ENCODE measurements around the gene CHST2. TPM values are rescaled to one million over a fixed set of nuclear protein-coding genes. Genes with fewer than 3 reads are reported as not detected.
"Not testable (repeated sequence)": the region's sequence is repeated elsewhere in the genome, so short reads cannot be mapped to it uniquely, and the experiment has no call there.

CHST2 gene
- total RNA-seq, 3 donors from 2014 or later = 1.1 to 3.2 (median 1.5) TPM

DNA sequence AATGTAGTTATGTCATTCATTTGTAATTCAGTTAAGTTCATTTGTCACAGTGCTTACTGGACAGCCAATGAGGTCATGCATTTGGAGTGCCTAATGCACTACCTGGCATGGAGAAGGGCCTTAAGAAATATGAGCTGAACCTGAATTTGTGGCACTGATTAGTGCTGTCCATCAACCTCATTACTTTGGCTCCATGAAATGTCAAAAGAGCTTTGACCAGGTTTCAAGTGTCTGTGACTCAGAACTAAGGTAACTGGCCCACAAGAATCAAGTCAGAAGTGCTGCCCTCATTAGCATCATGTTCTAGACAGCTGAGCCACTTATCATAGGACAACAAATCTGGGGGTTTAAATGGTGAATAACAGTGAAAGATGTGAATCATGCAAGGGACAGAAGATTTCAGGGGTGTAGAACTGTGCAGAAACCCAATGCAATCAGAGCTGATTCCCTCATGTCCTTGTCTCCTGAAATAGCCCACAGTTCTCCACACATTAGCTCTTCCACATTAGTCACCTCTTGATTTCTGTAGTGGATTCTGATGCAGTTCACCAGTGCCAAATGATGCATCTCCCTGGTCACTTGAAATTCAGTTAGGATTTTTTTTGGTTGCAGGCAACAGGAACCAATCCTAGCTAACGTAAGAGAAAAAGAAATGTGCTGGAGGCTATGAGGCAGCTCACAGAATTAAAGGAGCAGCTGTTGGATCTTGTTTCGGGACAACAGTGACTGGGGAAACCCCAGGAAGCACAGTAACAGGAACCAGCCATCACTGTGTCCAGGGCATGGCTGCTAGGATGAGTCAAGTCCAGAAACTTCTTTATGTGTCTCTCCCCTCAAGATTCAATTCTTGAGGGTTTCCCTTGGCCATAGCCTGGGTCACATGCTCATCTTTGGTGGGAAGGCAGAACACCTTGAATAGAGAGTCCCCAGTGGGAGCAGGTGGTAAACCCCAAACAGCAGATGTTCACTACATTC, 38.7 kb downstream of the CHST2 start:
- H3K4me1 ChIP-seq (ENCODE audit: low read depth) = no peaks in the 10 kb centered on the region
- no peaks in the 10 kb centered on the region for H3K9me3 ChIP-seq
- no peaks in the 10 kb centered on the region for H3K36me3 ChIP-seq (ENCODE audit: low read depth)
- TF ChIP-seq, protein P1, sequence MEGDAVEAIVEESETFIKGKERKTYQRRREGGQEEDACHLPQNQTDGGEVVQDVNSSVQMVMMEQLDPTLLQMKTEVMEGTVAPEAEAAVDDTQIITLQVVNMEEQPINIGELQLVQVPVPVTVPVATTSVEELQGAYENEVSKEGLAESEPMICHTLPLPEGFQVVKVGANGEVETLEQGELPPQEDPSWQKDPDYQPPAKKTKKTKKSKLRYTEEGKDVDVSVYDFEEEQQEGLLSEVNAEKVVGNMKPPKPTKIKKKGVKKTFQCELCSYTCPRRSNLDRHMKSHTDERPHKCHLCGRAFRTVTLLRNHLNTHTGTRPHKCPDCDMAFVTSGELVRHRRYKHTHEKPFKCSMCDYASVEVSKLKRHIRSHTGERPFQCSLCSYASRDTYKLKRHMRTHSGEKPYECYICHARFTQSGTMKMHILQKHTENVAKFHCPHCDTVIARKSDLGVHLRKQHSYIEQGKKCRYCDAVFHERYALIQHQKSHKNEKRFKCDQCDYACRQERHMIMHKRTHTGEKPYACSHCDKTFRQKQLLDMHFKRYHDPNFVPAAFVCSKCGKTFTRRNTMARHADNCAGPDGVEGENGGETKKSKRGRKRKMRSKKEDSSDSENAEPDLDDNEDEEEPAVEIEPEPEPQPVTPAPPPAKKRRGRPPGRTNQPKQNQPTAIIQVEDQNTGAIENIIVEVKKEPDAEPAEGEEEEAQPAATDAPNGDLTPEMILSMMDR (IDR thresholded peaks at IDR 0.05) = no peak
- H3K4me3 ChIP-seq = no peak overlapping the region
- intact Hi-C loops (cut with DNase I, micrococcal nuclease) = no loop called here
- DNase-seq (no peak), ATAC-seq (peak; percentile 35)

DNA sequence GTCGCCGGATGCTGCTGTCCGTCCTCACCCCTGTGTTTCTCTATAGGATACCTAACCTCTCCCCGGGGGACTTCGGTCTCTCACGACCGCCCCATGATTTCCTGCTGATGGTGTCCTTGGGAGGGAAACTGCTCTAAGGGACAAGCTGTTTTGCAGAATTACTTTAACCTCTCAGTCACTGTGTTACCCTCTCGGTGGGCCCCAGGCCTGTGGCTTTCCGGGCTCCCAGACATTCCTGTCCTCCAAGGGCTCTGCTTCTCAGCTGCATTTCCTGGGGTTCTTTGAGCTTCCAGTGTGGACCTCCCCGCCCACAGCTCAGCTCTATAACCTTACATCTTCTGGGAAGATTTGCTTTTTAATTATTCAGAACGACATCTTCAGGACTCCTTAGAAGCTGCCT, 40.9 kb downstream of the CHST2 start:
- no peak overlapping the region for H3K4me3 ChIP-seq
- no peaks in the 10 kb centered on the region for H3K4me1 ChIP-seq (ENCODE audit: low read depth)
- TF ChIP-seq, protein P1 (IDR thresholded peaks at IDR 0.05) = no peak
- H3K36me3 ChIP-seq (ENCODE audit: low read depth) = no peaks in the 10 kb centered on the region
- DNase-seq = no peak
- H3K9me3 ChIP-seq = no peaks in the 10 kb centered on the region
- intact Hi-C loops (cut with DNase I, micrococcal nuclease) = no loop called here
- no peak for ATAC-seq

DNA sequence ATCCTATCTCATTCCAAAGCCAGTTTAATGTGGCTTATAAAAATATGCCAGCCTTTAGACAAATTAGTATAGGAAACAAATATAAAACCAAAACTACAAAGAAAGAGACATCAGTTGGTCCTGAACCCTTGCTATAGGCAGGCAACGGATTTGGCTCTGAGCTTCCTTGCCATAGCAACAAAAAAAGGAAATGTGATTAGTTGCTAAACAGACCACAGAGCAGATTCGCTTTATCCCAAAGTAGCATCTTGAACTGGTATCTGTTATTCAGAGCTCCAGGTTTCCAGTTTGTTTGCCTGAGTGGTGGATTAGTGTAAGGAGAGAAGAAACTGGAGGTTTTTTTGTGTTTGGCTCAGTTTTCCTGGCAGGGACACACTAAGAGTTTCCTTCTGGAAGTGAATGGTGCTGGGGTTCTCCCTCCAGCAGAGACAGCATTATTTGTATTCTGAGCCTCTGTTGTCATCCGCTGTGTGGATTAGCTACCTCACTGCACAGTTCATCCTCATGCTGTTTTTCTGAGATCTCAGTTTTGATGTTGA, 44.1 kb downstream of the CHST2 start:
- Histone ChIP-seq H3K4me1 (ENCODE audit: low read depth) (no peaks in the 10 kb centered on the region), H3K4me3 (no peak overlapping the region), H3K9me3 (no peaks in the 10 kb centered on the region), H3K36me3 (ENCODE audit: low read depth) (no peaks in the 10 kb centered on the region)
- intact Hi-C loops (cut with DNase I, micrococcal nuclease) = no loop called here
- no peak for ATAC-seq
- TF ChIP-seq, protein P1 (IDR thresholded peaks at IDR 0.05) = no peak
- no peak for DNase-seq

GRCh38 chr3:143165211-143165610, 45.6 kb downstream of the CHST2 start:
- Histone ChIP-seq H3K9me3 (no peaks in the 10 kb centered on the region), H3K4me3 (no peak overlapping the region), H3K36me3 (ENCODE audit: low read depth) (no peaks in the 10 kb centered on the region), H3K4me1 (ENCODE audit: low read depth) (no peaks in the 10 kb centered on the region)
- no peak for ATAC-seq
- intact Hi-C loops (cut with DNase I, micrococcal nuclease) = no loop called here
- TF ChIP-seq, protein P1 (IDR thresholded peaks at IDR 0.05) = no peak
- DNase-seq = no peak

GRCh38 chr3:143165612-143166285, 46.2 kb downstream of the CHST2 start:
- ATAC-seq = peak; percentile 50
- H3K9me3 ChIP-seq; H3K36me3 ChIP-seq (ENCODE audit: low read depth); H3K4me3 ChIP-seq; intact Hi-C loops (cut with DNase I, micrococcal nuclease); DNase-seq; H3K4me1 ChIP-seq (ENCODE audit: low read depth): not testable (repeated sequence)

- no peak overlapping the region for H3K4me3 ChIP-seq
- TF ChIP-seq, protein P1 (IDR thresholded peaks at IDR 0.05) = no peak
- H3K4me1 ChIP-seq (ENCODE audit: low read depth) = no peaks in the 10 kb centered on the region
- no peaks in the 10 kb centered on the region for H3K36me3 ChIP-seq (ENCODE audit: low read depth)
- intact Hi-C loops (cut with DNase I, micrococcal nuclease) = no loop called here
- no peak for DNase-seq
- no peak for ATAC-seq
- H3K9me3 ChIP-seq = no peaks in the 10 kb centered on the region
Measured at GRCh38 chr3:143166376-143166775, 46.8 kb downstream of the CHST2 start.
